Activated CD4-positive, CD25-positive, alpha-beta regulatory T cell treated with anti-CD3 and anti-CD28 coated beads, Interleukin-2, amount 50 U/mL, for 24 hours (primary cell): ENCODE data around the gene PATJ.
"Not testable (repeated sequence)": the region's sequence is repeated elsewhere in the genome, so short reads cannot be mapped to it uniquely, and the experiment has no call there.

Experiments
- ATAC-seq, 2 donors: fragments of 150-1000 bp; cut with Tn5 transposase; one replicate each; pipeline ENCODE4 v1.10.0; 2021; ENCODE audit warnings: mild to moderate bottlenecking in 1 of 2, moderate library complexity in 1 of 2

The PATJ gene

DNA sequence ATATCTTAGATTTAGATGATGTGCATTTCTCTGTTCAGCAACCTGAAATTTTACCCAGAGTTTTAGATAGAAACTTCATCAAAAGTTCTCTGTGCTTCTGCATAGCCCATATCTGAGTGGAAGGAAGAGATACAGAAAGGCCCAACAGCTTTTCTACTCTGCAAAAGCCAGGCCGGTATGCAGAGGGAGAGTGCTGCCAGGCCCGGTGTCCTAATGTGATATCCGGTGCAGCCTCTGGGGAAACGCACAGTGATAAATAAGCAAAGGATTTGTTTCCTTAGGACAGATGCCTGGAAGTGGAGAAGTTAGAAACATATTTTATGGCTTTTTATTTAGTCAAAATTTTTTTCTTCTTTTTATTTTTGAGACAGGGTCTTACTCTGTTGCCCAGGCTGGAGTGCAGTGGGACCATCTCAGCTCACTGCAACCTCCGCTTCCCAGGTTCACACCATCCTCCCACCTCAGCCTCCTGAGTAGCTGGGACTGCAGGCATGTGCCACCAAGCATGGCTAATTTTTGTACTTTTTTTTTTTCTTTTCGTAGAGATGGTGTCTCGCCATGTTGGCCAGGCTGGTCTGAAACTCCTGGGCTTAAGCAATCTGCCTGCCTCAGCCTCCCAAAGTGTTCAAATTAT is 145.8 kb downstream of the PATJ start:
- ATAC-seq, result no peak

DNA sequence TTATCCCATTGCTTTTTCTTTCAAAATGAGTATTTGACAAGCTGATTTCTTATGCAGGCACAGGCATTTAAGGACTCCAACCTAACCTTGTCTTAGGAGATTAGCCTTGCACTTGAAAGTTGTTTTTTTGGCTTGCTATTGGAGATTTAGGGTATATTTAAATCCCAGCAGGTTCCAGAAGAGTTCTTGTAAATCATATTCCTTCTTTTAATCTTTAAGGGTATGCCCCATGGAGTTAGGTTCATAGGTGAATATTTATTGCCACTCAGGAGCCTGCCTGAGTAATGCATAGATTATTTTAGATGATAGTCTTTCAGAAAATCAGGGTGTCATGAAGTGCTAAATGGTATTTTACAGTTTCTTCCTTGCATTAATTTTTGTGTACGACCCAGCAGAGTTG is 146.5 kb downstream of the PATJ start:
- ATAC-seq, result no peak

- not testable (repeated sequence) for ATAC-seq
Observed at GRCh38 chr1:61890435-61890834, 148.2 kb downstream of the PATJ start.

GRCh38 chr1:61892977-61893376 is 150.7 kb downstream of the PATJ start:
- peak; percentile 17 to 32 for ATAC-seq

DNA sequence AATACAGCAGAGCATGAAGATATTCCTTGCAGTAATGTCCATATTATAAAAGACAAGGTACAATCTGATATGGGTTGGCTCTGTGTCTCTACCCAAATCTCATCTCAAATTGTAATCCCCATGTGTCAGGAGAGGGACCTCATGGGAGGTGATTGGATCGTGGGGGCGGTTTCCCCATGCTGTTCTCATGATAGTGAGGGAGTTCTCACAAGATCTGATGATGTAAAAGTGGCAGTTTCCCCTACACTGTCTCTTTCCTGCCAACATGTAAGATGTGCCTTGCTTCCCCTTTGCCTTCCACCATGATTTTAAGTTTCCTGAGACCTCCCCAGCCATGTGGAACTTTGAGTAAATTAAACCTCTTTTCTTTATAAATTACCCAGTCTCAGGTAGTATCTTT is 152.0 kb downstream of the PATJ start:
- not testable (repeated sequence) for ATAC-seq

GRCh38 chr1:61895175-61895574 is 152.9 kb downstream of the PATJ start:
- no peak for ATAC-seq

- ATAC-seq, result no peak
Observed at GRCh38 chr1:61898658-61899057, 156.4 kb downstream of the PATJ start.

DNA sequence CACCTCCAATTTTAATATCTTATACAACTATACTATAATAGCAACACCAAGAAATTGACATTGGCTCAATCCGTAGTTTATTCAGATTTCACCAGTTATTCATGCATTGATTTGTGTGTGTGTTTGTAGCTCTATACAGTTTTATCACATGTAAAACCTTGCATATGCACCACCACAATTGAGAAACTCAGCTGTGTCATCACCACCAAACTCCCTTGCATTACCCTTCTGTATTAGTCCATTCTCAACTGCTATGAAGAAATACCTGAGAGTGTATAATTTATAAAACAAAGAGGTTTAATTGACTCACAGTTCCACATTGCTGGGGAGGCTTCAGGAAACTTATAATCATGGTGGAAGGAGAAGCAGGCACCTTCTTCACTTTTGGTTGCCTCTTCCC is 162.1 kb downstream of the PATJ start:
- no peak for ATAC-seq

- no peak for ATAC-seq
Observed at GRCh38 chr1:61907102-61907501, 164.8 kb downstream of the PATJ start.

GRCh38 chr1:61910035-61910434 is 167.8 kb downstream of the PATJ start:
- no peak for ATAC-seq

DNA sequence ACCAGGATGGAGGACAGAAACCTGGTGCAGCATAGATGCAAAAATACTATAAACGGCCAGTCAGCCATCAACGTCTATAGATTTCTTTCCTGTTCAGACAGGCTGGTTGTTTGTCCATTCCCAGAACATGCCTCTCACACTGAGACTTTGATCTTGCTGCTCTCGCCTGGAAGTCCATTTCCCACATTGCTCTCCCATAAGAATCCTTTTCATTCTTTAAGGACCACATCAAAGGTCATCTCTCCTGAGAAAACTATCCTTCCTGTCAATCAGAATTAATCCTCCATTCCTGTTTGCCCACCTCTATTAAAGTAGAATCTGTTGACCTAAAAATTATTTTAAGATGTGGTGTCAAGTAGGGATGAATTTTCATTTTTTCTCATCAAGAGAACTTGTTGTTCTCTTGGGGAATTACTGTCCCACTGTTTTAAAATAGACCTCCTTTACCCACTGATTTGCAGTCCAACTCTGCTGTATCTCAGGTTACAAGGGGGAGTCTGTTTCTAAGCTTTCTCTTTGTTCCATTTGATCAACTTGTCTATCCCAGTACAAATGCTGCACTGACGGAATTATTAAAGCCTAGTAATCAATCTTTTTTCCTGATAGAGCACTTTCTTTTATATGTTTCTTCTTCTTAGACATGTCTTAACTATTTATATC is 172.7 kb downstream of the PATJ start:
- ATAC-seq, result no peak

DNA sequence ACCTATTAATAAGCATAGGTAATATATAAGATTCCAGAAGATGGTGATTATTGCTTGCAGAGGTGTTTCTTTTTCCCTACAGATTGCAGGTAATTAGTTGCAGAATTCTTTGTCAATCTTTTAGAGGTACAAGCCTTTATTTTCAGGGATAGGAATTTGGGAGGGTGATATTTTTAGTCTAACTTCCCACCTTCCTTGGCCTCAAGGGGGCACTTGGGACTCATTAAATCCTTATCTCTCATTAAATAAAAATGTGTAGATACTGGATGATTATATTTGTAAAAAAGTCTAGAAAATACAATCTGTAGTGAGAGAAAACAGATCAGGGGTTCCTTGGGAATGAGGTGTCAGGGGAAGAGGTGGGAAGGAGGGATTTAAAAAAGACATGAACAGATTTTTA is 179.2 kb downstream of the PATJ start:
- ATAC-seq, result no peak

DNA sequence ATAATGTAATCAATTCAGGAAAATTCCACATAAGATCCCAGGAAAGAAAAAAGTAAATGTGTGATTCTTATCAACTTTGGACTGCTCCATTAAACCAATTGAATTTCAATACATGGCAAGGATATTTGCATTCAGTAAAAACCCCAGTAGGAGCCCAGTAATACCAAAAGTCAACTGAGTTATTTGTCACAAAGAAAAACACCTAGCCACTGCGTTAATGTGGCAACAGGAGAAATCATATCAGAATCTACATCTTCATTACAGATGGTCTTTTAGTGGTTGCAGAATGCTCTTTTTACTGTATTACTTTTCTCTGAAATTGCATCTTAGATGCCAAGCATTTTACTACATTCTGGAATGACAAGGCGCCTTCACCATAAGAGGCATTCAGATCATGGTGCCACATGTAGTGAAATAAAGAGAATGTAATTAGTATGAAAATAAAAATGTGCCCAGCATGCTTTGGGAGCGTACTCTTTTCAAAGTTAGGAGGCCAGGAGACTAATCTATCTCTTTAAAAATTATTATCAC is 180.7 kb downstream of the PATJ start:
- no peak for ATAC-seq

DNA sequence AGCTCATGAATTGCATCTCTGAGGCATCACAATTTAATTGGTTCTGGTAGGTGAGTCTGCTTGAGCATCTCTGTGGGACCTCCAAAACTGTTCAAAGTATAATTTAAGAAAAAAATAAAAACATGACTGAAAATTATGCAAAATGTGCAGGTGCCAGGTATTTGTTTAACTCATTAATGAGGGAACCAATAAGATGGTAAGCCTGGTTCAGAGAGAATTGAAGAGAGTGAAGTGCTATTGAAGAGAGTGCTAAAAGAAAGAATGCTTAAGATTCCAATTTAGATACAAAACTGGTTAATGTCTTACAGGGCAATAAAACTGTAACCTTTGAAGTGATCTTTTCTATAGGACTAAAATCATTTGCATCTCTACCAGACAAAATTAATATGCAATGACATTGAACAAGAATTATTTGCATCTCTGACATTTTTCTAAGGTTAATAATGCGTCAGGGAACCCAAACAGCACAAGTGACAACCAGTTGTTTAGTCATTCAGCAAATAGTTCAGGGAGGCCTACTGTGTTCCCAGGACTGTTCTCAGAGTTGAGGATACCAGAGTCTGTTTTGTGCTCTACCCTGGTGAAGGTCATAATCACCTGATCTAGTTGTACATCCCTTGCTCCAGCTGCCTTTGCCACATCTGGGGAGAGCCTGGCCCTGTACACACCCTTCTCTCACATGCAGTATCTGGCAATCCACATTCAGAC is 183.5 kb downstream of the PATJ start:
- no peak for ATAC-seq

- no peak for ATAC-seq
Observed at GRCh38 chr1:61926597-61926996, 184.3 kb downstream of the PATJ start.

DNA sequence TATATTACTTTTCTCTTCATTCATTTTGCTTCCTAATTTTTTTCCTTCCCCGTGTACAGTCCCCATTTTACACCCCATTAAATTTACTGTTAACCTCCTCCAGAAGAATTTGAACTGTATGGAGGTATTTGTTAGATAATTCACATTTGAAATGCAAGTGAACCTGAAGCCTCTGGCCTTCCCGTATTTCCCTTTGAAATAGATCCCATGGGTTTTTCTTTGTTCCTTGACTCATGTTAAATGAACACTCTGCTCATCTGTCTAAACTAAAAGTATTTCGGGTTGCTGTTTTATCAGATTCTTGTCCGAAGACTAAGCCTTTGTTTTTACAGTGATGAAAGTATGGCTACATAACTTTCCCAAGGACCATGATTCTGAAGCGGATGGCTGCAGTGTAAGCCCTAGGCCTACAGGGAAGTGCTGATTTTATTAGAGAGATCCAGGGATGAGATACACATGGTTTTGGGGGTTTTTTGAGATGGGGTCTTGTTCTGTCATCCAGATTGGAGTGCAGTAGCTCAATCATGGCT is 187.9 kb downstream of the PATJ start:
- ATAC-seq, result no peak

GRCh38 chr1:61931587-61932279 is 189.5 kb downstream of the PATJ start:
- ATAC-seq, result no peak

- ATAC-seq, result no peak
Observed at GRCh38 chr1:61935516-61935915, 193.2 kb downstream of the PATJ start.

DNA sequence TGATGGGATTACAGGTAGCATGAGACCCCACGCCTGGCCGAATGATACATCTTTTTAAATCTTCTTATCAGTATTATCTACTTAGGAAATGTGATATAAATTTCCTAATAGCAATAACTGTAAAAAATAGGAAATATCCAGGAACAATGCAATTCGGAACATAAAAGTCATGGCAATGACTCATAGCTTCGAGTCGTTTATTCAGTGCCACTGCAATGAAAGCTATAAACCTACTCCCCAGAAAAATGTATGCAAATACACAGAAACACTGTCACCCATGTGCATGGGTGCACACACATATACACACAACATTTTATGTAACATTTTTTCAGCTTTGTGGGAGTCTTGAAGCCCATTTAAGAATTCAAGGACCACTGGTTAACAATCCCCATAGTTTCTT is 194.6 kb downstream of the PATJ start:
- ATAC-seq, result no peak

DNA sequence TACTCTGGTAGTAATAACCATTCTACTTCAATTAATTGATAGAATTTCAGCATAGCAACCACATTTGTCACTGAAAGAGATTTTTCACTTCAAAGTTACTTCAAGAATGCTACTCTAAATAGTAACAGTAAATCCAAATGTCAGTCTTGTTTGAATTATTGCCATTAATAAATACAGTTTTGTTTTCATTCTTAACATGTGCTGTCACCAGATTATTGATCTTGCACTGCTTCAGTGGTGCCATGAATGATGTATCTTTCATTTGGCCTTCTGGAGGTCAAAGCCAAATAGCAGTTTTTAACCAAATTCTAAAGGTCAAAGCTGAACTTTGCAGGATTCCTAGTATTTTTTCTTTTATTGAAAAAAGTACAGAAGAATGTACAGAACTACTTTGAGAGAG is 199.5 kb downstream of the PATJ start:
- ATAC-seq, result no peak

GRCh38 chr1:61942856-61943255 is 200.6 kb downstream of the PATJ start:
- ATAC-seq, result no peak

DNA sequence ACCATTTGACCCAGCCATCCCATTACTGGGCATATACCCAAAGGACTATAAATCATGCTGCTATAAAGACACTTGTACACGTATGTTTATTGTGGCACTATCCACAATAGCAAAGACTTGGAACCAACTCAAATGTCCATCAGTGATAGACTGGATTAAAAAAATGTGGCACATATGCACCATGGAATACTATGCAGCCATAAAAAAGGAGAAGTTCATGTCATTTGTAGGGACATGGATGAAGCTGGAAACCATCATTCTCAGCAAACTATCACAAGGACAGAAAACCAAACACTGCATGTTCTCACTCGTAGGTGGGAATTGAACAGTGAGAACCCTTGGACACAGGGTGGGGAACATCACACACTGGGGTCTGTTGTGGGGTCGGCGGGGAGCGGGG is 206.4 kb downstream of the PATJ start:
- not testable (repeated sequence) for ATAC-seq

DNA sequence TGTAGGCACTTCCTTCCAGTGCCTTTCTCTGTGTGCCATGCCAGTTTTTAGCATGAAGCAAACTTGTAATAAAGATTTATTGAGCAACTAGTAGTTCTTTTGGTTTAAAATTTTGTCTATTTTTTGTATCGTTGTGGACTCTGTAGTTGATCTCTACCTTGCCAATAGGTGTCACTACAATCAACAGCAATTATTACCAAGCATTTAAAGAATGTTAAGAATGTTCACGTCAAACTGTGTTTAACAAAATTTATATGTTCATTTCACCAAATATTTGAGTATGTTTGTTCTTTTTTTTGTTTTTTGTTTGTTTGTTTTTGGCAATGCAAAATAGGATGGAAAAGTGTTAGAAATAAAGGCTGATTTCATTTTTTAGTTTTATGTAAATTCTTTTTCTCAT is 208.1 kb downstream of the PATJ start:
- no peak for ATAC-seq
